Measurements from ENCODE around the gene CHI3L2.

The CHI3L2 gene

DNA sequence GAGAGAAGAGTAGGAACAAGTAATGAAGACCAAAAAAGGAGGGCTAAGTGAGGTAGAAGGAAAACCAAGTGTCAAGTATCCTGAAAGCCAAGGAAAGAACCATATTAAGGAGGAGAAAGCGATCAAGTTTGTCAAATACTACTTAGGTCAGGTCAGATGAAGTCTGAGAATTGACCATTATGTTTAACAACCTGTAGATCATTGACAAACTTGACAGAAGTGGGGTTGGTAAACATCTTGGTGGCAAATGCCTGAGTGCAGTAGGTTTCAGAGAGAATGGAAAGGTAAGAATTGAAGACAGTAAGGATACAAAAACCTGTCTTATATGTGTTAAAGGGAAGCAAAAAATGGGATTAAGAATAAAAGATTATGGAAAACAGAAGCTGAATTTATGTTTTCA is 59.4 kb downstream of the CHI3L2 start:
- in situ Hi-C loops (cut with HindIII; ENCODE audit: low sequenced_read_pairs), result no loop called here

DNA sequence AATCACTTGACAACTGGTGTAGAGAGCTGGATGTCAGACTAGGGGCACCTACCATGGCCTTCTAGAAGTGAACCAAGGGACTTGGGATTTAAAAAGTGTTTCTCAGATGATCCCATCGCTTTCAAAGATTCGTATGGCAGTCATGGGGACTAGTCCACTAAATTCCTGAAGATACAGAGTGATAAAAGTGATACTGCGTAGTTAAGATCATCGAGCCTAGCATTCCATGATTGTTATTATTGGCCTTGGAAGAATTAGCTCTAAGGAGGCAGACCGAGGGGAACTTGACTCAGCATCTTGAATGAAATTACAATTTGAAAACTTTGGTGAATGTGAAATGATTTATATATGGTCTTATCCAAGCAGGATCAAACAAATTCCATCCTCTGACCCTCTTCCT is 61.9 kb downstream of the CHI3L2 start:
- no peak for DNase-seq (ENCODE audit: low read depth, low spot score)
- H3K4me3 ChIP-seq (ENCODE audit: low read depth, low read length), result no peak overlapping the region
- TF ChIP-seq, protein P1, sequence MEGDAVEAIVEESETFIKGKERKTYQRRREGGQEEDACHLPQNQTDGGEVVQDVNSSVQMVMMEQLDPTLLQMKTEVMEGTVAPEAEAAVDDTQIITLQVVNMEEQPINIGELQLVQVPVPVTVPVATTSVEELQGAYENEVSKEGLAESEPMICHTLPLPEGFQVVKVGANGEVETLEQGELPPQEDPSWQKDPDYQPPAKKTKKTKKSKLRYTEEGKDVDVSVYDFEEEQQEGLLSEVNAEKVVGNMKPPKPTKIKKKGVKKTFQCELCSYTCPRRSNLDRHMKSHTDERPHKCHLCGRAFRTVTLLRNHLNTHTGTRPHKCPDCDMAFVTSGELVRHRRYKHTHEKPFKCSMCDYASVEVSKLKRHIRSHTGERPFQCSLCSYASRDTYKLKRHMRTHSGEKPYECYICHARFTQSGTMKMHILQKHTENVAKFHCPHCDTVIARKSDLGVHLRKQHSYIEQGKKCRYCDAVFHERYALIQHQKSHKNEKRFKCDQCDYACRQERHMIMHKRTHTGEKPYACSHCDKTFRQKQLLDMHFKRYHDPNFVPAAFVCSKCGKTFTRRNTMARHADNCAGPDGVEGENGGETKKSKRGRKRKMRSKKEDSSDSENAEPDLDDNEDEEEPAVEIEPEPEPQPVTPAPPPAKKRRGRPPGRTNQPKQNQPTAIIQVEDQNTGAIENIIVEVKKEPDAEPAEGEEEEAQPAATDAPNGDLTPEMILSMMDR (IDR thresholded peaks at IDR 0.05; ENCODE audit: low read depth, low read length), result no peak
- in situ Hi-C loops (cut with HindIII; ENCODE audit: low sequenced_read_pairs), result no loop called here

More for the DNA sequence above, 59.4 kb downstream of the CHI3L2 start:
- no peak overlapping the region for H3K4me3 ChIP-seq (ENCODE audit: low read depth, low read length)
- DNase-seq (ENCODE audit: low read depth, low spot score), result no peak
- TF ChIP-seq, protein P1 (IDR thresholded peaks at IDR 0.05; ENCODE audit: low read depth, low read length), result no peak

DNA sequence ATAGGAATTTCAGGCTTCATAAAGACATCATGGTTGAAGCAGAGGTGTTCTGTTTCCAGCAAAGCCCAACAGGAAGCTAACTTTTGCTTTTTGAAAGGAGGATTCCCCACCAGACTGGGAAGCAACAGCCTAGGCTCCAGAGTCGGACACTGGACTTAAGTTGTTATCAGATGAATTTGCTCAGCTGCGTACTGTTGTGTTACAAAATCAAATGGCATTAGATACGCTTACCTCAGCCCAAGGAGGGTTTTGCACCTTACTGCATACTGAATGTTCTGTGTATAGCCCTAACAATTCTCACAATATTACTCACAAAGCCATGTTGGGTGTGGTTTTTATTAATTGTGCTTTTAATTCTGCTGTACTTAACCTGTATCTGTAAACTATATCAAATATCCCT is 62.6 kb downstream of the CHI3L2 start:
- H3K4me3 ChIP-seq (ENCODE audit: low read depth, low read length), result no peak overlapping the region
- in situ Hi-C loops (cut with HindIII; ENCODE audit: low sequenced_read_pairs), result no loop called here
- no peak for DNase-seq (ENCODE audit: low read depth, low spot score)
- TF ChIP-seq, protein P1 (IDR thresholded peaks at IDR 0.05; ENCODE audit: low read depth, low read length), result no peak

DNA sequence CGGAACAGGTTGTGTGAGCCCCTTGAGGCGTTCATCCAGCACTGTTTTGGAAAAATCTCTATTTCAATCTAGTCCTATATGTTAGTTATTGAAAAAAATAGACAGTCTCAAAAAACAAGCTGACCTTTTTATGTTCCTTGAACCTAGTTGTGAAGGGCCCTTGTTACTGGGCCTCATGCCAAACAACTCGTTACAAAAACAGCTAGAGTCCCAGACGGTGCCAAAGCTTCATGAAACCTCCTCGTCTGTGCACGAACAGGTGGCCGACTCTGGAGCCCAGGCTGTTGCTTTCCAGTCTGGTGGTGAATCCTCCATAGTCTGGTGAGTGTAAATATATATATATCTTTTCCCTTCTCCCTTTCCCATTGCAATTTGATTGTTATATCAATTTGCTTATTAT is 63.1 kb downstream of the CHI3L2 start, which contains the start of gene CHIA:
TSS of gene CHIA (plus strand) at position 222 of the 400 bp plus-strand sequence. CDS start 19,617 bp downstream, outside the sequence.
- in situ Hi-C loops (cut with HindIII; ENCODE audit: low sequenced_read_pairs), result no loop called here
- no peak for DNase-seq (ENCODE audit: low read depth, low spot score)
- H3K4me3 ChIP-seq (ENCODE audit: low read depth, low read length), result no peak within 1 kb of the TSS
- TF ChIP-seq, protein P1 (IDR thresholded peaks at IDR 0.05; ENCODE audit: low read depth, low read length), result no peak

Data from astrocyte of the spinal cord (primary cell).